Activated naive CD4-positive, alpha-beta T cell (primary cell): Measurements from ENCODE around the gene LDLRAD2.
"Not testable (repeated sequence)": the region's sequence is repeated elsewhere in the genome, so short reads cannot be mapped to it uniquely, and the experiment has no call there.

ENCODE experiments used
- DNase-seq, 4 experiments: peaks; one replicate each; lab custom pipeline; 2025; lab: John Stamatoyannopoulos, UW

Gene LDLRAD2

GRCh38 chr1:21811875-21812305, at the start of gene LDLRAD2:
LDLRAD2 (plus strand) TSS chr1:21812265; CDS start chr1:21812452, 187 bp downstream.
- no peak for DNase-seq

GRCh38 chr1:21763236-21763635, 48.8 kb upstream of the LDLRAD2 start:
- no peak for DNase-seq

GRCh38 chr1:21763694-21764419, 48.2 kb upstream of the LDLRAD2 start:
- DNase-seq = no peak

GRCh38 chr1:21764615-21765423, 47.2 kb upstream of the LDLRAD2 start:
- DNase-seq = no peak

GRCh38 chr1:21766210-21766609, 45.9 kb upstream of the LDLRAD2 start:
- no peak for DNase-seq

GRCh38 chr1:21767106-21767505, 45.0 kb upstream of the LDLRAD2 start:
- DNase-seq = not testable (repeated sequence)

- DNase-seq = no peak
Measured at GRCh38 chr1:21770201-21770600, 41.9 kb upstream of the LDLRAD2 start.

- not testable (repeated sequence) for DNase-seq
Measured at GRCh38 chr1:21770602-21771001, 41.5 kb upstream of the LDLRAD2 start.

- not testable (repeated sequence) for DNase-seq
Measured at GRCh38 chr1:21771672-21772071, 40.4 kb upstream of the LDLRAD2 start.

GRCh38 chr1:21773585-21773984, 38.5 kb upstream of the LDLRAD2 start:
- DNase-seq = no peak

- no peak for DNase-seq
Measured at GRCh38 chr1:21774835-21775549, 37.1 kb upstream of the LDLRAD2 start.

- DNase-seq = no peak
Measured at GRCh38 chr1:21775550-21775914, 36.5 kb upstream of the LDLRAD2 start.

GRCh38 chr1:21775985-21776562, 36.0 kb upstream of the LDLRAD2 start:
- DNase-seq = no peak

GRCh38 chr1:21776925-21777324, 35.1 kb upstream of the LDLRAD2 start:
- not testable (repeated sequence) for DNase-seq

GRCh38 chr1:21778405-21778727, 33.7 kb upstream of the LDLRAD2 start:
- no peak for DNase-seq

- no peak for DNase-seq
Measured at GRCh38 chr1:21779613-21780521, 32.2 kb upstream of the LDLRAD2 start.

GRCh38 chr1:21781815-21782348, 30.2 kb upstream of the LDLRAD2 start:
- no peak for DNase-seq

GRCh38 chr1:21782349-21782867, 29.7 kb upstream of the LDLRAD2 start:
- peak in 2 of 4 experiments; percentile 24 to 34 for DNase-seq

- DNase-seq = peak; percentile 91 to 96 (median 93)
Measured at GRCh38 chr1:21782868-21783678, 29.0 kb upstream of the LDLRAD2 start, which contains the start of gene USP48. USP48 (minus strand) TSS chr1:21783149; CDS start chr1:21782957, 192 bp downstream.
